IPS-NIHi11 (cell line): ENCODE results near the gene CARD6.
"Not testable (repeated sequence)": the region's sequence is repeated elsewhere in the genome, so short reads cannot be mapped to it uniquely, and the experiment has no call there.

Experiments
- DNase-seq: peaks from one replicate; pipeline ENCODE4 v3.0.0; 2012; ENCODE audit warnings: mixed read lengths, low spot score

The CARD6 gene, protein sequence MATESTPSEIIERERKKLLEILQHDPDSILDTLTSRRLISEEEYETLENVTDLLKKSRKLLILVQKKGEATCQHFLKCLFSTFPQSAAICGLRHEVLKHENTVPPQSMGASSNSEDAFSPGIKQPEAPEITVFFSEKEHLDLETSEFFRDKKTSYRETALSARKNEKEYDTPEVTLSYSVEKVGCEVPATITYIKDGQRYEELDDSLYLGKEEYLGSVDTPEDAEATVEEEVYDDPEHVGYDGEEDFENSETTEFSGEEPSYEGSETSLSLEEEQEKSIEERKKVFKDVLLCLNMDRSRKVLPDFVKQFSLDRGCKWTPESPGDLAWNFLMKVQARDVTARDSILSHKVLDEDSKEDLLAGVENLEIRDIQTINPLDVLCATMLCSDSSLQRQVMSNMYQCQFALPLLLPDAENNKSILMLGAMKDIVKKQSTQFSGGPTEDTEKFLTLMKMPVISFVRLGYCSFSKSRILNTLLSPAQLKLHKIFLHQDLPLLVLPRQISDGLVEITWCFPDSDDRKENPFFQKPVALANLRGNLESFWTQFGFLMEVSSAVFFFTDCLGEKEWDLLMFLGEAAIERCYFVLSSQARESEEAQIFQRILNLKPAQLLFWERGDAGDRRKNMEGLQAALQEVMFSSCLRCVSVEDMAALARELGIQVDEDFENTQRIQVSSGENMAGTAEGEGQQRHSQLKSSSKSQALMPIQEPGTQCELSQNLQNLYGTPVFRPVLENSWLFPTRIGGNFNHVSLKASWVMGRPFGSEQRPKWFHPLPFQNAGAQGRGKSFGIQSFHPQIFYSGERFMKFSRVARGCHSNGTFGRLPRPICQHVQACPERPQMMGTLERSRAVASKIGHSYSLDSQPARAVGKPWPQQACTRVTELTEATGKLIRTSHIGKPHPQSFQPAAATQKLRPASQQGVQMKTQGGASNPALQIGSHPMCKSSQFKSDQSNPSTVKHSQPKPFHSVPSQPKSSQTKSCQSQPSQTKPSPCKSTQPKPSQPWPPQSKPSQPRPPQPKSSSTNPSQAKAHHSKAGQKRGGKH

DNA sequence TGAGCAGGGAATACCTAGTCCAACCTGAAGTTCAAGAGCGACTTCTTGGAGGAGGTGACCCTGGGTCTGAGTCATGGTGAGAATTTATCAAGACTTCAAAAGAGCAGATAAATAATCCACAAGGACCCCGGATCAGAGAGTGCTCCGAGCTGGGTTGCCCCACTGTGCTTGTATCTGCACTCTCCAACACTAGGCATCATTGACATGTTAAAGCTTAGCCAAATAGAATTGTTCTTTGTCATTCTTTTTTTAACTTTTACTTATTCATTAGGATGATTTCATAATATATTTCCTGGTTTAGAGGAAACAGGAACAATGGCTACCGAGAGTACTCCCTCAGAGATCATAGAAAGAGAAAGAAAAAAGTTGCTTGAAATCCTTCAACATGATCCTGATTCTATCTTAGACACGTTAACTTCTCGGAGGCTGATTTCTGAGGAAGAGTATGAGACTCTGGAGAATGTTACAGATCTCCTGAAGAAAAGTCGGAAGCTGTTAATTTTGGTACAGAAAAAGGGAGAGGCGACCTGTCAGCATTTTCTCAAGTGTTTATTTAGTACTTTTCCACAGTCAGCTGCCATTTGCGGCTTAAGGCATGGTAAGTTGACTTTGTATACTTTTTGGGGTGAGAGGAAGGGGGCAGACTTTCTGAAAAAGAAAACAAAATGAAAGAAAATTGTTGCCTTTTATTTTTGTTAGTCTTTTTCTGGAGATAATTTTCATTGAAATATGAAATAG is at the start of gene CARD6:
TSS of gene CARD6 (plus strand) at position 300 of the 738 bp plus-strand sequence. CDS start at position 316, 16 bp downstream.
- DNase-seq, result no peak

DNA sequence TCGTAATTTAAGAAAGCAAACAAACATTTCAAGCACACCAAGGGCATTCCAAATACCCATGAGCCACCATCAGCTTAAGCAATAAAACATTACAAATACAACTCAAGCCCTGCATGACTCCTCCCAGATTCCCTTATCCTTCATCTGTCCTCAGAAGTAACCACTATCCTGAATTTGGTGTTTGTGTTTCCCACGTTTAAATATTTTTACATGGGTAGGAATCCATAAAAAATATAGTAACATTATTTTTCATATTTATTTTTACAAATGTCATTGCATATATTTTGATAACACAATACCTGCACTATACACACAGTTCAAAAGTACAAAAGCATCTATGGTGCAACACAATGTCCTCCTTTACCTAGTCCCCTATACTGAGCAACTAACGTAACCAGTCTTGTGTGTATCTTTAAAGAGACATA is 49.4 kb upstream of the CARD6 start:
- no peak for DNase-seq

DNA sequence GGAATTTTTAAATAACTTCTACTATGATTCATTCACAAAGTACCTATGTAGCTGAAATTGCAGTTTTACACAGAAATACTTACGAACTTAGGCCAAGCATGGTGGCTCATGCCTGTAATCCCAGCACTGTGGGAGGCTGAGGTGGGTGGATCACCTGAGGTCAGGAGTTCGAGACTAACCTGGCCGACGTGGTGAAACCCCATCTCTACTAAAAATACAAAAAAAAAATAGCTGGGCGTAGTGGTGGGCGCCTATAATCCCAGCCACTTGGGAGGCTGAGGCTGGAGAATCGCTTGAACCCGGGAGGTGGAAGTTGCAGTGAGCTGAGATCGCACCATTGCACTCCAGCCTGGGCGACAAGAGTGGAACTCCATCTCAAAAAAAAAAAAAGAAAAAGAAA is 48.5 kb upstream of the CARD6 start:
- DNase-seq, result not testable (repeated sequence)

DNA sequence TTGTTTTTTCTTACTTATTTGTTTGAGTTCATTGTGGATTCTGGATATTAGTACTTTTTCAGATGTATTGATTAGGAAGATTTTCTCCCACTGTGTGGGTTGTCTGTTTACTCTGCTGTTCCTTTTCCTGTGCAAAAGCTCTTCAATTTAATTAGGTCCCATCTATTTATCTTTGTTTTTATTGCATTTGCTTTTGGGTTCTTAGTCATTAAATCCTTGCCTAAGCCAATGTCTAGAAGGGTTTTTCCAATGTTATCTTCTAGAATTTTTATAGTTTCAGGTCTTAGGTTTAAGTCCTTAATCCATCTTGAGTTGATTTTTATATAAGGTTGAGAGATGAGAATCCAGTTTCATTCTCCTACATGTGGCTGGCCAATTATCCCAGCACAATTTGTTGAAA is 46.8 kb upstream of the CARD6 start:
- not testable (repeated sequence) for DNase-seq

DNA sequence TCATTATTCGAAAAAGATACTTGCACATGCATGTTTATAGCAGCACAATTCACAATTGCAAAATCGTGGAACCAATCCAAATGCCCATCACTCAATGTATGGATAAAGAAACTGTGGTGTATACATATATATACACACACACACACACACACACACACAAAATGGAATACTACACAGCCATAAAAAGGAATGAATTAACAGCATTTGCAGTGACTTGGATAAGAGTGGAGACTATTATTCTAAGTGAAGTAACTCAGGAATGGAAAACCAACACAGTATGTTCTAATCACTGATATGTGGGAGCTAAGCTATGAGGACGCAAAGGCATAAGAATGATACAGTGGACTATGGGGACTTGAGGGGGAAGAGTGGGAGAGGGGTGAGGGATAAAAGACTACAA is 46.3 kb upstream of the CARD6 start:
- not testable (repeated sequence) for DNase-seq

DNA sequence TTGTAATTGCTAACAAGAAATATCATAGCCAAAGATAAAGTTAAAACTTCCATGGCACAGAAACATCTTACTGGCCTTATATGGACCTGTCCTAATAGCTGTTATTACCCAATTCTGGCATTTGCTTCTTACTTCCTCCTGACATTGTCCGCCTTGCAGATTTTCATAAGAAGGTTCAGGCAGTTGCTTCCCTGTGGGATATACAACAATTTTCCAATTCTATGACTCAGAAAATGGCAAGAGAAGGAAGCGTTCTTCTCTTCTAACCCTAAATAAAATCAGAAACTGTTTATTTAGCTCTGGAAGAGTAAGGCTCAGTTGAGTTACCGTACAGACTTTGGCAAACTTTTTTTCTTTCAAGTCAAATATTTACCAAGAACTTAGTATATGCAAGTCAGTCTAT is 44.7 kb upstream of the CARD6 start:
- no peak for DNase-seq

DNA sequence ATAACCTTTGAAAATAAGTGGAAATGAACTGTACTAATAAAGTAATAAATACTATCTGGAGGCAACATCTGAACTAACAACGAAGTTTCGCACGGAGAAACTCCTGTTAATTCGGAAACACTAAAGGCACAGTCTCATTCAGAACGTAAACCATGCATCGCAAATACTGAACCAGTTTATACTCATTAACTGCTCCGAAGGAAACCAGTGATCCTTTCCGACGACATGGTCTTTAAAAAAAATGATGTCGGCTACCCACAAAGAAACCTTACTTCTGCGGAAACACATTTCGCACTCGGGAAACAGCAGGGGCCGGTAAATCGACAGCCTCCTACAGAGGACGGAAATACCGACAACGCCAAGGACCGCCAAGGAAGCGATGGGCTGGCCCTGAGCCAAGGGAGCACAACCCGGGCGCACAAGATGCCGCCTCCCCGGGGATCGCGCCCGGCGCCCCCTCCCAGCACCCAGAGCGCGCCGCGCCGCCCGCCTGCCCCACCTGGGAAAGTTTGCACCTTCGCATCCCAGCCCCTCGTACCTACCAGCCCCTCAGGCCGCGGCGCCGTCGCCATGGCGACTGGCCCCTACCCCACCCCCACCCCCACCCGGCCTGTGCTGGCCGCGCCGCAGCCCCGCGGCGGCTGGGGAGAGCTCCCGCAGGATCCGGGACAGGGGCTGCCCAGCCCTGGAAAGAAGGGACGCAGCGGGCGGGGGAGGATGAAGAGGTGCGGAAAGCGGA is 43.7 kb upstream of the CARD6 start:
- DNase-seq, result peak; percentile 83

DNA sequence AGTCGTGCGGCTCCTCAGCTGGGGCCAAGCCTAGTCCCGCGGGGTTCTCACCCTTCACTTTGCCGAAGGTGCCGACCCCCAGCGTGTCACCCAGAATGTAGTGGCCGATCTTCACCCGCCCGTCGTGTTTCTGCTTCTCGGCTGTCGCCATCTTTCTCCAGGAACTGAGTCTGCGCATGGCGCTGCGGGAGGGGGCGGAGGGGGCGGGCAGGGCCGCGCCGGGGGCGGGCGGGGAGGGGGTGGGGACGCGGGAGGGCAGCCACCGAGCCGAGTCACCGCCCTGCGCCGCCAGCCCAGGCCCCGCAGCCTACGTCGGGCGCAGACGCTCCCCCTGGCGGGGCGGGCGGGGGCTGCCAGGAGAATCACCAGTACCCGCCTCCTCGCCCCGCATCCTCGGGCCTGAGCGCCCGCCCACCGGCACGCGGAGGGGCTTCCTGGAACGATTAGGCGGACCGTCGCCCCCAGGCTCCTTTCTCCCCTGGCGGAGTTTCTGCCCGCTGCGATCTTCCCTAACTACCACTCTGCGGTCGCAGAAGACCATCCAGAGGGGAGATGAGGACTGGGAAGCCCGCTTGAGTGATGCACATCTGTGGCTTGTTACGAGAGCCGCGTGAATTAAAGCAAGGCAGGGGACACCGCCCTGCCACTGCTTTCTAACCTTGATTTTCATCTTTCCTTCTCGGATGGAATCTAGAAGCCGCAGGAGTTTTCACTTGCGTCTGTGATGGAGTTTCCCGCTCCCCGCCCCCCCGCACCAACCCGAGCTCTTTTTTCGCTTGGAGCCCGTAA is 43.0 kb upstream of the CARD6 start, which contains the start of gene PRKAA1:
TSS of gene PRKAA1 (minus strand) at position 363 of the 789 bp plus-strand sequence. CDS start at position 178, 185 bp downstream.
- peak; percentile 93 for DNase-seq

DNA sequence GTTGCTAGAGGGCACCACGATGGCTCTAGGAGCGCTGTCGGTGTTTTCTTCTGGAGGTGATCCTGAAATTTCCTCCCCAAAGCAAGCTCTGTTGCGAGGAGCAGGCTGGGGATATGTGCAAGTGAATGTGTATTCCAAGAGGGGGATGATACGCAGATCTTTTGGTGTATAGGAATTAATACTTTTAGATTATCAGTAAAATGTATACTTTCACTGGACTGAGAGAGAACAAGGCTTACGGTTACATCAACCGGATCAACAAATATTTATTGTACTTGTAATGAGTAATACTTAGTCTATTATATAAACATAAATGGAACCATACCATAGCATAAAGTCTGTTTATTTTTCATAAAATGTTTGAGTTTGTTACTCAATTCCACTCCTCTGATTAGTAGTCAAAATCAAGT is 42.4 kb upstream of the CARD6 start:
- no peak for DNase-seq

DNA sequence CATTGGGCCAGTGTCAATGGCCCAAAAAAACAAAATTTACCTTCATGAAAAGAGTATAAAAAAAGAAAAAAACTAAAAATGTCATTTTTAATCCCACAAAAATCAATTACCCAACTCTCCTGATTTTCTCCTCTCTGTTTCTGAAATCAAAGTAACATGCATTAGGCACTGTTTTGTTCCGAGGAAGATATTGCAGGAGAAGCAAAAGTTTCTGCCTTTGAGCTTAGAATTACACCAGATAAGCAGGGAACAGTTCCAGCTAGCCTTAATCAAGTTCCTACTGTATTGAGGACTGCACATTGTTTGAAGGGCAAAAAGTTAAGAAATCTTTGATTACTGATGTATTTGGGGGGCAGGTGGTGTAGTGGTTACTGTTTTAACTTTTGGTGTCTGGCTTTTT is 41.9 kb upstream of the CARD6 start:
- DNase-seq, result no peak

DNA sequence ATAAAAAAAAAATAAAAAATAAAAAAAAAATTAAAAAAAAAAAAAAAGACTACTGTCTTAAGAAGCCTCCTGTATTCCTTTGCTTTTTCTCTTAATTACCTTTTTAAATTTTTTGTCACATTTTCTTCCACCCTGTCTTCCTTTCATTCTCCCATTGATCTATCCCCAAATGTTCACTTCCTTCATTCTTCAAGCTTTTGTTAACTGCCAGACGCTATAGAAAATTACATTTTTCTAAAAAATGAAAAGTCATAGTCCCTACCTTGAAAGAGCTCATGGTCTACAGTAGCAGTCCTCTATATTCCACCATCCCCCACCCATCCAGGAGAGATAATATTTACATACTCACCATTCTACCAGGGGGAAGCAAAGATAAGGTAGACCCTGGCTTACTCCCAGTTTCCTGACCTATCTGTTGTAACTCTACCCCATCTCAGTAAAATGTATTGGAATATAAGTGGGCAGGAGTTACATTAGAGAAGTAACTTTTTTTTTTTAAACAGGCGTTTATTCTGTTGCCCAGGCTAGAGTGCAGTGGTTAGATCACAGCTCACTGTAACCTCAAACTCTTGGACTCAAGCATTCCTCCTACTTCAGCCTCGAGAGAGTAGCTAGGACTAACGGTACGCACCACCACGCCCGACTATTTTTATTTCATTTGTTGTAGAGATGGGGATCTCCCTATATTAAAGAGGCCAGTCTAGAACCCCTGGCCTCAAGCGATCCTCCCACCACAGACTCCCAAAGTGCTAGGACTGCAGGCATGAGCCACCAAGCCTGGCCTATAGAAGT is 39.2 kb upstream of the CARD6 start:
- no peak for DNase-seq

DNA sequence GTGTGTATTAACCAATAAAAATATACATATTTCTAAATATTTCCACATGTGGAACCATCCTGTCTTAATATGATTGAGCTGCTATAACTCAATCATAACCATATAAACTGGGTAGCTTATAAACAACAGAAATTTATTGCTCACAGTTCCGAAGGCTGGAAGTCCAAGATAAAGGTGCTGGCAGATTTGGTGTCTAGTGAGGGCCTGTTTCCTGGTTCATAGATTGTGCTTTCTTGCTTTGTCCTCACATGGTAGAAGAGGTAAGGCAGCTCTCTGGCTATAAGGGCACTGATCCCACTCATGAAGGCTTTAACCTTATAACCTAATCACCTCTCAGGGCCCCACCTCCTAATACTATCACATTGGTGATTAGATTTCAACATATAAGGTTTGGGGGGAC is 29.0 kb upstream of the CARD6 start:
- no peak for DNase-seq

DNA sequence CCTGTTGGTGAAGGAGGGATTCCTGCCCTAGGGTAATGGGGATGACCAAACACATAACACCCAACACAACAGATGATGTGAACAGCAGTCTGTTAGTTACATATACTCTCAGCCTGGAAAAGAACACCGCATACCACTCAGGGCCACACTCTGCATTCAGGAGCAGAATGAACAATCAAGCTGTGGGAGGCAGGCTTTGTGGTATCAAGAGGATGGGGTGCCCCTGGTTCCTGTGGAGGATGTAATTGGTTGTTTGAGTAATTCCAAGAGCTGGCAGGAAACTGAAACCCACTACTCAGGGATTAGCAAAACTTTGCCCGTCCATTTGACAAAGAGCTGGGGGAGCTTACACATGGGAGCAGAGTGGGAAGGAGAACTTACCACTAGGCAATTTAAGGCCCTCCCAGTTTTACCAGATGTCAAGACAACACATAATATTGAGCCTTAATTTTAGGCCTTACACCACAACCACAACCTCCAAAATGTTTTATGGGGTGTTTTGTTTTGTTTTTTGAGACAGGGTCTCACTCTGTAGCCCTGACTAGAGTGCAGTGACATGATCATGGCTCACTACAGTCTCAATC is 27.4 kb upstream of the CARD6 start:
- DNase-seq, result no peak

DNA sequence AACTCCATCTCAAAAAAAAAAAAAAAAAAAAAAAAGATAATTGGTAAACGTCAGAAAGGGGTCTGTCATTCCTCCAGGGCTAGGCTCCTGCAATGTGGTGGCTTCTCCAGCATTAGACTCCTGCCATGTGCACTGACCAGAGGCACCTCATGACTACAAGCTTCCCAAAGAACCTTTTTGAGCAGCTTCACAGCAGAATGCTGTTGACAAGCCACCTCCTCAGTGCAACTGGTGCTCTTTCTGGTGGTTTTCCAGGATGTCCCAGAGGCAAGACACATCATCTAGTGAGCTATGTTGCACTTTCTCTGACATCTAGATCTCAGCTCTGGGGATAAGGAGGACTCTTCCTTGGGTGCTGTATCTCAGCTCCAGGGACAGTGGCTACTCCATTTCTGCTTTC is 17.7 kb upstream of the CARD6 start:
- no peak for DNase-seq

DNA sequence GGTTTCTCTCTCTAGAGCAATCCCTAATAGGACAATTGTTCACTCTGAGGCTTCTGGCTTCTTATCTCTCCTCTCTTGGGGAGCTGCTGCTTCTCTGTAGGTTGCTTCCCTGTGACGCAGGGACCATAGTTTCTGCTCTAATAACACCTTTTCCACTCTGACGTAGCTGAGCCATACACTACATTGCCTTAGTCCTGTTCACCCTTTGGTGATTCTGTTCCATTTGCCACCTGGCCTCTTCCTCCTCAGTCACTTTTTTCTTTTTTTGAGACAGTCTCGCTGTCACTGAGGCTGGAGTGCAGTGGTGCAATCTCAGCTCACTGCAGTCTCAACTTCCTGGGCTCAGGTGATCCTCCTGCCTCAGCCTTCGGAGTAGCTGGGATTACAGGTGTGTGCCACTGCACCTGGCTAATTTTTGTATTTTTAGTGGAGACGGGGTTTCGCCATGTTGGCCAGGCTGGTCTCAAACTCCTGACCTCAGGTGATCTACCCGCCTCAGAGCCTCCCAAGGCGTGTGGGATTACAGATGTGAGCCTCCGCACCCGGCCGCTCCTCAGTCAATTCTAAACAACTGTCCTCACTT is 15.6 kb upstream of the CARD6 start:
- not testable (repeated sequence) for DNase-seq

DNA sequence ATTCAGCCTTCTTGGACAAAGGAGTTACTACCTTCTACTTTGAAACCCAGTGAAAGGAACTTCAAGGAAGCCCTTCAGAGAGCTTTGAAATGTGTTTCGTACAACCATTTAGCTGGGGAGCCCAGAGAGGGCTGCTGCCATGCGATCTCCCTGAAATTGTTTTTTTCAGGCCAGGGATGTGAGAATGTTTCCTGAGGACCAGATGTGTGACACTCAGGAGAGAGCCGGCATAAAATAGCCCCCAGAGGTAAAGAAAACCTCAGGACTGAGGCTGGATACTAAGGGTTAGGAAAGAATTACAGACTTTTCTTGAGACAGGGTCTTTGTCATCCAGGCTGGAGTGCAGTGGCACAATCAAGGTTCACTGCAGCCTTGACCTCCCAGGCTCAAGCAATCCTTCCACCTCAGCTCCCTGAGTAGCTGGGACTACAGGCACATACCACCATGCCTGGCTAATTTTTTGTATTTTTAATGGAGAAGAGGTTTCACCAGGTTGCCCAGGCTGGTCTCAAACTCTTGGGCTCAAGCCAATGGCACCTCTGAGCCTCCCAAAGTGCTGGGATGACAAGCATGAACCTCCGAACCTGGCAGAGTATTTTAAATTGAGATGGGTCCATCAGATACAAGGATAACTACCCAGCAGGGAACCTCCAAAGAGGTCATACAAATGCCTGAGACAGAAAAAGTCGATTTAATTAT is 14.5 kb upstream of the CARD6 start:
- no peak for DNase-seq

DNA sequence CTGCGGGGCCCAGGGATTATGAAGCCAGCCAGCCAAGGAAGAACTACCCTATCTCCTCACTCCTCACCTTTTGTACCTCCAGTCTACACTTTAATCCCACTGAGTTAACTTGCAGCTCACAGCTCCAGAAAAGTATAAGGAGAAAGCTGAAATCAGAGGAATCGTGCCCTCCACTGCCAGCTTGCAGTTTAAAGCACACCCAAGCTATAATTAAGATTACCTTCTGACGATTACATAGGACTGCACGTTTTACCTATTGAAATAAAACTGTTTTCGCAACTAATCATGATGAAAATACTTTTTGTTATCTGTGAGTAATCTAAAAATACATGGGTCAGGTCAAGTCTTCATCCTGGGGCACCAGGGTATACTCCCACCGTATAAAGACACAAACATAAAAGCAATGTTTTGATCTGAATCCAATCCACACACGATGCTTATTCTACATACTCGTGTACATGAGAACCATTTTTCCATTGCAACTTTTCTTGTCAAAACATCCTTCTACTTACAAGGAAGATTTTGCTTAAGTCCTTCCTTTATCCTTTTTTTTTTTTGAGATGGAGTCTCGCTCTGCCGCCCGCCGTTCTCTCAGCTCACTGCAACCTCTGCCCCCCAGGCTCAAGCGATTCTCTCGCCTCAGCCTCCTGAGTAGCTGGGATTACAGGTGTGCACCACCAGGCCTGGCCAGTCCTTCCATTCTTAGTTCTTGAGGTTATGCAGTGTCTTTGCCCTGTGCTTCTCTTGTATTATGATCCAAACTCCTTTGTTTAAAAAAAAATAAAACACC is 13.8 kb upstream of the CARD6 start:
- DNase-seq, result no peak
